HepG2 (cell line): Measurements from ENCODE around the gene C11orf42. TPM values are rescaled to one million over a fixed set of nuclear protein-coding genes. Genes with fewer than 3 reads are reported as not detected.

ENCODE experiments used
- BRCA1 ChIP-seq: sonication (generic); formaldehyde crosslinking; IDR thresholded peaks from 2 replicates; pipeline ENCODE4 v1.4.0; 2020; ENCODE audit warnings: missing genetic modification reagents
- DR1 ChIP-seq: sonication (generic); formaldehyde crosslinking; IDR thresholded peaks from 2 replicates; pipeline ENCODE4 v1.8.0; 2021; ENCODE audit warnings: mild to moderate bottlenecking, missing genetic modification reagents, inconsistent platforms
- HMGA1 ChIP-seq: sonication (generic); formaldehyde crosslinking; conservative IDR thresholded peaks from 2 replicates; pipeline ENCODE4 v1.4.0; 2020; ENCODE audit warnings: missing genetic modification reagents
- HNRNPLL ChIP-seq: fragments of 200-400 bp; formaldehyde crosslinking; IDR thresholded peaks from 2 replicates; pipeline ENCODE4 v1.6.1; 2017; ENCODE audit warnings: mild to moderate bottlenecking, low read depth, low read length; ENCODE audit not compliant: poor library complexity, severe bottlenecking
- IRX3 ChIP-seq: sonication (generic); formaldehyde crosslinking; IDR thresholded peaks from 2 replicates; pipeline ENCODE4 v1.8.1; 2023; ENCODE audit warnings: mild to moderate bottlenecking, low read depth, missing genetic modification reagents, borderline replicate concordance
- RERE ChIP-seq: IDR thresholded peaks from 2 replicates; pipeline ENCODE4 v1.6.1; 2016; ENCODE audit warnings: low read depth, missing genetic modification reagents, missing compliant biosample characterization
- SRSF1 ChIP-seq: fragments of 200-400 bp; formaldehyde crosslinking; optimal IDR thresholded peaks from 2 replicates; pipeline ENCODE3; 2017; ENCODE audit warnings: mild to moderate bottlenecking, low read depth, low read length, moderate library complexity
- SSRP1 ChIP-seq: IDR thresholded peaks from 2 replicates; pipeline ENCODE4 v1.6.1; 2016; ENCODE audit warnings: control low read depth
- ZFYVE20 ChIP-seq: sonication (generic); formaldehyde crosslinking; IDR thresholded peaks from 2 replicates; pipeline ENCODE4 v1.8.0; 2023; ENCODE audit warnings: low read depth, mild to moderate bottlenecking, moderate library complexity, missing genetic modification reagents, borderline replicate concordance
- ZNF207 ChIP-seq: fragments of 450-650 bp; IDR thresholded peaks from 2 replicates; pipeline ENCODE4 v1.6.1; 2016; ENCODE audit warnings: antibody characterized with exemption, borderline replicate concordance
- ZNF232 ChIP-seq: sonication (generic); formaldehyde crosslinking; IDR thresholded peaks from 2 replicates; pipeline ENCODE4 v1.4.0; 2020; ENCODE audit warnings: missing genetic modification reagents, borderline replicate concordance
- ZNF253 ChIP-seq: sonication (generic); formaldehyde crosslinking; IDR thresholded peaks from 2 replicates; pipeline ENCODE4 v1.8.0; 2022; ENCODE audit warnings: mild to moderate bottlenecking, missing genetic modification reagents, borderline replicate concordance
- ZNF615 ChIP-seq: sonication (generic); formaldehyde crosslinking; IDR thresholded peaks from 2 replicates; pipeline ENCODE4 v1.5.0; 2020; ENCODE audit warnings: mild to moderate bottlenecking, missing genetic modification reagents, borderline replicate concordance
- ZNF672 ChIP-seq: sonication (generic); formaldehyde crosslinking; IDR thresholded peaks from 2 replicates; pipeline ENCODE4 v1.8.1; 2022; ENCODE audit warnings: missing genetic modification reagents
- ZNF7 ChIP-seq: IDR thresholded peaks from 2 replicates; pipeline ENCODE4 v1.6.1; 2016; ENCODE audit warnings: missing biosample characterization, missing genetic modification reagents
- ZSCAN31 ChIP-seq: sonication (generic); formaldehyde crosslinking; IDR thresholded peaks from 2 replicates; pipeline ENCODE4 v1.5.0; 2020; ENCODE audit warnings: low read depth, mild to moderate bottlenecking, missing genetic modification reagents
- polyA plus RNA-seq, 8 experiments: library from polyadenylated mRNA; depleted of rRNA in 3 of 8; stranded (reverse) in 7 of 8; unstranded in 1 of 8; fragments of >200 nt; fragmentation: Illumina TruSeq in 4 of 8; extraction: Trizol in 4 of 8; gene quantifications; 2 replicates each; pipeline versions ENCODE4 v1.2.1 to v1.2.3, GENCODE V29; 2011 to 2016; ENCODE audit warnings: low read depth in 4 of 8, missing spikeins in 1 of 8, mixed read lengths in 1 of 8; ENCODE audit not compliant: insufficient read depth in 1 of 8
- total RNA-seq, 5 experiments: library from RNA; depleted of rRNA; stranded (reverse); fragments of >200 nt; fragmentation: Illumina TruSeq; extraction: Trizol; gene quantifications; 2 replicates each; pipeline ENCODE4 v1.2.3, GENCODE V29; 2016; ENCODE audit warnings: low read depth in 1 of 5
- TF ChIP-seq, protein P1 (sequence below): sonication (generic); formaldehyde crosslinking; IDR thresholded peaks from 2 replicates; pipeline ENCODE4 v1.4.0; 2020; ENCODE audit warnings: missing genetic modification reagents
- TF ChIP-seq, protein P2 (sequence below): sonication (generic); formaldehyde crosslinking; IDR thresholded peaks from 2 replicates; pipeline ENCODE4 v1.5.0; 2020; ENCODE audit warnings: mild to moderate bottlenecking, missing genetic modification reagents
- TF ChIP-seq, protein P3 (sequence below): sonication (generic); formaldehyde crosslinking; IDR thresholded peaks from 2 replicates; pipeline ENCODE4 v1.5.0; 2020; ENCODE audit warnings: missing genetic modification reagents, mild to moderate bottlenecking, borderline replicate concordance

C11orf42 gene
- total and polyA plus RNA-seq, 2 of the 13 experiments (the other 11 are each of a cell fraction or from before 2014, with no cell fraction given) = not detected

DNA sequence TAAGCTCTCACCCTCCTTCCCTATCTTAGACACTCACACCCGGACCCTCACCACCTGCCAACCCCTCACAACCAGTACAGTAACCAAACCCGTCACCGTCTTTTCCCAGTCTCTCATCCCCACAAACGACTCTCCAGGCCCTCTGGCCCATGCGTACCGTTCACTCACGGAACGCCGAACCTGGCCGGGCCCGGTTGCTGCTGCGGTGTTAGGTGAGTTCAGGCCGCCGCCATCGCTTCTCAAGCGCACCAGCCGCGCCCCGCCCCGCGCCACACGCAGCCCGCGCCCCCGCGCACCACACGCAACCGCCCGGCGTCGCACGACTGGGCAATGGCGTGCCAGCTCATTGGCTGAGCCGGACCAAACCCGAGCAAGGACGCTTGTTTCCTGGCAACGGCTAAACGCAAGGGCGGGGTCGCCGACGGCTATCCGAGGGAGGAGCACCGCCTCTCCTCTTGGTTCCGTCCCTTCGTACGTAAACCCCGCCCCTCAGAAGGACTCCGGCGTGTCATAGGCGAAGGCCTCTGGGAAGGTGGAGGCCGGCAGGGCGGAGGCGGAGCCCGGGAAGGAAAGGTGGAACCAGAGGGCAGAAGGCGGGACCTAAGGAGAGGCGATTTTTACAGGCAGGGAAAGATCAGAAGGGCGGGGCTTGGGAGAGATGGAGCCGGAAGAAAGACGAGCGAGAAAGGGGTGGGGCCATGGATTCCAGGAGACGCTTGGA lies 29.2 kb downstream of the C11orf42 start, which contains the start of gene FHIP1B (continued):
- TF ChIP-seq, protein P1, sequence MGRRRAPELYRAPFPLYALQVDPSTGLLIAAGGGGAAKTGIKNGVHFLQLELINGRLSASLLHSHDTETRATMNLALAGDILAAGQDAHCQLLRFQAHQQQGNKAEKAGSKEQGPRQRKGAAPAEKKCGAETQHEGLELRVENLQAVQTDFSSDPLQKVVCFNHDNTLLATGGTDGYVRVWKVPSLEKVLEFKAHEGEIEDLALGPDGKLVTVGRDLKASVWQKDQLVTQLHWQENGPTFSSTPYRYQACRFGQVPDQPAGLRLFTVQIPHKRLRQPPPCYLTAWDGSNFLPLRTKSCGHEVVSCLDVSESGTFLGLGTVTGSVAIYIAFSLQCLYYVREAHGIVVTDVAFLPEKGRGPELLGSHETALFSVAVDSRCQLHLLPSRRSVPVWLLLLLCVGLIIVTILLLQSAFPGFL (CRISPR knock-in tag) = no peak
- TF ChIP-seq, protein P2, sequence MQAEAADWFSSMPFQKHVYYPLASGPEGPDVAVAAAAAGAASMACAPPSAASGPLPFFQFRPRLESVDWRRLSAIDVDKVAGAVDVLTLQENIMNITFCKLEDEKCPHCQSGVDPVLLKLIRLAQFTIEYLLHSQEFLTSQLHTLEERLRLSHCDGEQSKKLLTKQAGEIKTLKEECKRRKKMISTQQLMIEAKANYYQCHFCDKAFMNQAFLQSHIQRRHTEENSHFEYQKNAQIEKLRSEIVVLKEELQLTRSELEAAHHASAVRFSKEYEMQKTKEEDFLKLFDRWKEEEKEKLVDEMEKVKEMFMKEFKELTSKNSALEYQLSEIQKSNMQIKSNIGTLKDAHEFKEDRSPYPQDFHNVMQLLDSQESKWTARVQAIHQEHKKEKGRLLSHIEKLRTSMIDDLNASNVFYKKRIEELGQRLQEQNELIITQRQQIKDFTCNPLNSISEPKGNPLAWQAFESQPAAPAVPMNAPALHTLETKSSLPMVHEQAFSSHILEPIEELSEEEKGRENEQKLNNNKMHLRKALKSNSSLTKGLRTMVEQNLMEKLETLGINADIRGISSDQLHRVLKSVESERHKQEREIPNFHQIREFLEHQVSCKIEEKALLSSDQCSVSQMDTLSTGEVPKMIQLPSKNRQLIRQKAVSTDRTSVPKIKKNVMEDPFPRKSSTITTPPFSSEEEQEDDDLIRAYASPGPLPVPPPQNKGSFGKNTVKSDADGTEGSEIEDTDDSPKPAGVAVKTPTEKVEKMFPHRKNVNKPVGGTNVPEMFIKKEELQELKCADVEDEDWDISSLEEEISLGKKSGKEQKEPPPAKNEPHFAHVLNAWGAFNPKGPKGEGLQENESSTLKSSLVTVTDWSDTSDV (CRISPR knock-in tag) = no peak
- TF ChIP-seq ZNF7 (CRISPR knock-in tag) (no peak), HMGA1 (CRISPR knock-in tag) (no peak), ZNF232 (CRISPR knock-in tag) (no peak), BRCA1 (CRISPR knock-in tag) (no peak), RERE (CRISPR knock-in tag) (no peak), ZSCAN31 (CRISPR knock-in tag) (no peak), ZNF253 (CRISPR knock-in tag) (no peak), IRX3 (no peak), HNRNPLL (peak; percentile 97), ZFYVE20 (no peak), ZNF672 (no peak), ZNF207 (no peak), ZNF615 (CRISPR knock-in tag) (no peak), DR1 (CRISPR knock-in tag) (no peak; the same call in 1 of the 2 replicates), SRSF1 (peak; percentile 50), SSRP1 (CRISPR knock-in tag) (no peak)
- TF ChIP-seq, protein P3, sequence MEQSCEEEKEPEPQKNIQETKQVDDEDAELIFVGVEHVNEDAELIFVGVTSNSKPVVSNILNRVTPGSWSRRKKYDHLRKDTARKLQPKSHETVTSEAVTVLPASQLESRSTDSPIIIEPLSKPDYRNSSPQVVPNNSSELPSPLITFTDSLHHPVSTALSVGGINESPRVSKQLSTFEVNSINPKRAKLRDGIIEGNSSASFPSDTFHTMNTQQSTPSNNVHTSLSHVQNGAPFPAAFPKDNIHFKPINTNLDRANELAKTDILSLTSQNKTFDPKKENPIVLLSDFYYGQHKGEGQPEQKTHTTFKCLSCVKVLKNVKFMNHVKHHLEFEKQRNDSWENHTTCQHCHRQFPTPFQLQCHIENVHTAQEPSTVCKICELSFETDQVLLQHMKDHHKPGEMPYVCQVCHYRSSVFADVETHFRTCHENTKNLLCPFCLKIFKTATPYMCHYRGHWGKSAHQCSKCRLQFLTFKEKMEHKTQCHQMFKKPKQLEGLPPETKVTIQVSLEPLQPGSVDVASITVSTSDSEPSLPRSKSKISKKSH (CRISPR knock-in tag) = 0 out of 2 replicates have a peak, but pooled peaks have one; percentile 33
